Colonic mucosa (tissue), 4 donors: ENCODE measurements around the gene TMEM253. TPM values are rescaled to one million over a fixed set of nuclear protein-coding genes. Genes with fewer than 3 reads are reported as not detected.

Experiments used
- DNase-seq: peaks from one replicate; pipeline ENCODE4 v3.0.0-alpha.2; 2020
- H3K27ac ChIP-seq: fragments of 200-600 bp; one replicate; pipeline ENCODE4 v1.8.0; 2021
- H3K27me3 ChIP-seq: fragments of 200-600 bp; one replicate; pipeline ENCODE4 v1.8.0; 2021
- H3K36me3 ChIP-seq: fragments of 200-600 bp; one replicate; pipeline ENCODE4 v1.8.0; 2021
- H3K4me1 ChIP-seq: fragments of 200-600 bp; one replicate; pipeline ENCODE4 v1.8.0; 2021; ENCODE audit warnings: mild to moderate bottlenecking
- H3K4me3 ChIP-seq: fragments of 200-600 bp; one replicate; pipeline ENCODE4 v1.8.0; 2021
- H3K9ac ChIP-seq, 2 donors: one replicate each; pipeline ENCODE4 v1.7.0; 2013; ENCODE audit warnings: control low read depth in 2 of 2, low read depth in 2 of 2, low read length in 2 of 2
- H3K9me3 ChIP-seq: fragments of 200-600 bp; one replicate; pipeline ENCODE4 v1.8.0; 2021
- intact Hi-C: fragments of 100-400 bp; cut with DNase I; formaldehyde crosslinking; loops from one replicate; pipeline ENCODE4 v1.14.1; 2022
- total RNA-seq, 2 donors: library from RNA; stranded (reverse); fragmentation: NEBNext Ultra II Directional in 1 of 2; extraction: Animal tissue kit (Norgen Biotek cat#: 25700) in 1 of 2; gene quantifications; one replicate each; pipeline ENCODE4 v1.2.1, GENCODE V29; 2021
- TF ChIP-seq, protein P1 (sequence below): fragments of 200-600 bp; IDR thresholded peaks from one replicate; pipeline ENCODE4 v1.8.0; 2022; ENCODE audit warnings: antibody characterized with exemption, mild to moderate bottlenecking
- donor health status: healthy.
- donor health status: DM: no; HTN: no; CAD: no.
- donor health status: DM: no; HTN: no; CAD: no.

The TMEM253 gene
- total RNA-seq, 2 donors from 2014 or later: 28.8 to 48.3 TPM

- H3K9ac ChIP-seq: peak overlapping the region in 1 of 2 donors; percentile 22
- TF ChIP-seq, protein P1, sequence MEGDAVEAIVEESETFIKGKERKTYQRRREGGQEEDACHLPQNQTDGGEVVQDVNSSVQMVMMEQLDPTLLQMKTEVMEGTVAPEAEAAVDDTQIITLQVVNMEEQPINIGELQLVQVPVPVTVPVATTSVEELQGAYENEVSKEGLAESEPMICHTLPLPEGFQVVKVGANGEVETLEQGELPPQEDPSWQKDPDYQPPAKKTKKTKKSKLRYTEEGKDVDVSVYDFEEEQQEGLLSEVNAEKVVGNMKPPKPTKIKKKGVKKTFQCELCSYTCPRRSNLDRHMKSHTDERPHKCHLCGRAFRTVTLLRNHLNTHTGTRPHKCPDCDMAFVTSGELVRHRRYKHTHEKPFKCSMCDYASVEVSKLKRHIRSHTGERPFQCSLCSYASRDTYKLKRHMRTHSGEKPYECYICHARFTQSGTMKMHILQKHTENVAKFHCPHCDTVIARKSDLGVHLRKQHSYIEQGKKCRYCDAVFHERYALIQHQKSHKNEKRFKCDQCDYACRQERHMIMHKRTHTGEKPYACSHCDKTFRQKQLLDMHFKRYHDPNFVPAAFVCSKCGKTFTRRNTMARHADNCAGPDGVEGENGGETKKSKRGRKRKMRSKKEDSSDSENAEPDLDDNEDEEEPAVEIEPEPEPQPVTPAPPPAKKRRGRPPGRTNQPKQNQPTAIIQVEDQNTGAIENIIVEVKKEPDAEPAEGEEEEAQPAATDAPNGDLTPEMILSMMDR: no peak
- intact Hi-C loops: no loop called here
- no peak overlapping the region for H3K4me3 ChIP-seq
- H3K9me3 ChIP-seq: no peaks in the 10 kb centered on the region
- H3K4me1 ChIP-seq: no peaks in the 10 kb centered on the region
- peak; percentile 70 for DNase-seq
- H3K27ac ChIP-seq: peak overlapping the region; percentile 81
- H3K27me3 ChIP-seq: no peaks in the 10 kb centered on the region
- H3K36me3 ChIP-seq: no peaks in the 10 kb centered on the region
Observed at GRCh38 chr14:21060614-21061346, 40.1 kb upstream of the TMEM253 start.

DNA sequence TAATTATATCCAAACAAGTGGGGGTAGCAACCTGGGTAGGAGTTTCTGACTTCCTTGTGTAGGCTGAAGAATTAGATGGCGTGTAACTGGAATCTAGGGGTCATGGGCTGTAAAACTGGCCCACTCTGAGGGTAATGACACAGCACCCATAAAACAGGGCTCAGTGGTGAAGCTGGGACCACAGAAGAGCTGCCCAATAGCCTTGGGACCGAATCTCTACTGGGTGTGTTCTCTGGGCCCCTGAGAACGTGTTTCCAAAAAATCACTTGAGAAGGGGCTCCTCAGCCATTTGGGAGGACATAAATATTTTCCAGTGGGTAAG lies 39.6 kb upstream of the TMEM253 start:
- peak overlapping the region; percentile 81 for H3K27ac ChIP-seq
- peak overlapping the region in 1 of 2 donors; percentile 22 for H3K9ac ChIP-seq
- H3K36me3 ChIP-seq: no peaks in the 10 kb centered on the region
- TF ChIP-seq, protein P1: no peak
- no peak for DNase-seq
- no peaks in the 10 kb centered on the region for H3K4me1 ChIP-seq
- intact Hi-C loops: no loop called here
- no peaks in the 10 kb centered on the region for H3K9me3 ChIP-seq
- H3K4me3 ChIP-seq: no peak overlapping the region
- H3K27me3 ChIP-seq: no peaks in the 10 kb centered on the region

GRCh38 chr14:21063479-21063878 lies 37.4 kb upstream of the TMEM253 start:
- Histone ChIP-seq H3K27me3 (no peaks in the 10 kb centered on the region), H3K4me1 (no peaks in the 10 kb centered on the region), H3K9ac (no peak overlapping the region), H3K9me3 (no peaks in the 10 kb centered on the region), H3K27ac (no peak overlapping the region), H3K36me3 (no peaks in the 10 kb centered on the region), H3K4me3 (no peak overlapping the region)
- intact Hi-C loops: no loop called here
- DNase-seq: no peak
- TF ChIP-seq, protein P1: no peak

- intact Hi-C loops: loop anchor here (5.0 kb wide), 1 partner anchor 40 kb away; no protein-coding TSS in a partner anchor
- no peak for DNase-seq
- no peak overlapping the region for H3K9ac ChIP-seq
Observed at GRCh38 chr14:21066882-21067502, 33.9 kb upstream of the TMEM253 start.

GRCh38 chr14:21068521-21069387 lies 32.1 kb upstream of the TMEM253 start:
- DNase-seq: peak; percentile 73
- peak overlapping the region; percentile 68 for H3K4me3 ChIP-seq
- H3K27ac ChIP-seq: peak overlapping the region; percentile 90
- H3K4me1 ChIP-seq: peaks cover 14% of the 10 kb centered on the region
- TF ChIP-seq, protein P1: peak; percentile 44
- H3K27me3 ChIP-seq: no peaks in the 10 kb centered on the region
- intact Hi-C loops: loop anchor here (2.0 to 5.0 kb wide), 2 partner anchors 22 to 39 kb away; no protein-coding TSS in a partner anchor
- no peaks in the 10 kb centered on the region for H3K36me3 ChIP-seq
- H3K9ac ChIP-seq: peak overlapping the region; percentile 64 to 77
- no peaks in the 10 kb centered on the region for H3K9me3 ChIP-seq

More at GRCh38 chr14:21066882-21067502, 33.9 kb upstream of the TMEM253 start:
- Histone ChIP-seq H3K27ac (no peak overlapping the region), H3K9me3 (no peaks in the 10 kb centered on the region), H3K36me3 (no peaks in the 10 kb centered on the region), H3K4me1 (peaks cover 7% of the 10 kb centered on the region), H3K4me3 (no peak overlapping the region), H3K27me3 (no peaks in the 10 kb centered on the region)
- TF ChIP-seq, protein P1: no peak
